Right lobe of liver (tissue), 6 donors: ENCODE results near the gene RDH5. TPM values are rescaled to one million over a fixed set of nuclear protein-coding genes. Genes with fewer than 3 reads are reported as not detected.

Source experiments
- ATAC-seq, 4 donors: fragments of 200-7000 bp; cut with Tn5 transposase; one replicate each; pipeline ENCODE4 v1.9.1; 2020; ENCODE audit warnings: mild to moderate bottlenecking in 4 of 4, moderate library complexity in 4 of 4
- DNase-seq, 3 donors: peaks; one replicate each; pipeline ENCODE4 v3.0.0-alpha.2; 2020
- H3K27ac ChIP-seq, 3 donors: fragments of 200-600 bp; one replicate each; pipeline ENCODE4 v1.8.0; 2022
- H3K27me3 ChIP-seq, 2 donors: fragments of 200-600 bp; one replicate each; pipeline ENCODE4 v1.8.0; 2022
- H3K36me3 ChIP-seq, 4 donors: fragments of 200-600 bp; sonication (generic) in 1 of 4; one replicate each; pipeline versions ENCODE4 v1.5.1 to v1.8.0; 2017 to 2022; ENCODE audit warnings: control low read depth in 1 of 4
- H3K4me1 ChIP-seq, 4 donors: fragments of 200-600 bp; sonication (generic) in 1 of 4; one replicate each; pipeline versions ENCODE4 v1.5.1 to v1.8.0; 2017 to 2022; ENCODE audit warnings: control low read depth in 1 of 4
- H3K4me3 ChIP-seq, 3 donors: fragments of 200-600 bp; one replicate each; pipeline ENCODE4 v1.8.0; 2022
- H3K9me3 ChIP-seq, 4 donors: fragments of 200-600 bp; sonication (generic) in 1 of 4; one replicate each; pipeline versions ENCODE4 v1.5.1 to v1.8.0; 2017 to 2022; ENCODE audit warnings: control low read depth in 1 of 4
- CTCF ChIP-seq, 4 donors: fragments of 200-600 bp in 3 of 4; fragments of 450-650 bp in 1 of 4; IDR thresholded peaks; one replicate each; pipeline versions ENCODE4 v1.5.1 to v1.8.0; 2016 to 2022; ENCODE audit warnings: antibody characterized with exemption in 4 of 4, mild to moderate bottlenecking in 2 of 4
- POLR2A ChIP-seq: fragments of 450-650 bp; IDR thresholded peaks from one replicate; pipeline ENCODE4 v1.6.1; 2017; ENCODE audit warnings: antibody characterized with exemption, mild to moderate bottlenecking
- WGBS: methylation state at CpG from one replicate; pipeline ENCODE4 v1.1.6; 2018; ENCODE audit warnings: low coverage, low lambda C conversion rate; ENCODE audit not compliant: insufficient coverage; ENCODE audit errors: missing lambda C conversion rate; 5-methylcytosine and 5-hydroxymethylcytosine counted together
- intact Hi-C, 2 donors: fragments of 100-400 bp; cut with DNase I; formaldehyde crosslinking; loops; one replicate each; pipeline versions ENCODE4 v1.11.2 to v1.14.1; 2022
- total RNA-seq, 6 experiments: library from RNA; depleted of rRNA in 2 of 6; stranded (reverse); fragments of >200 nt in 2 of 6; fragmentation: NEBNext Ultra II Directional in 3 of 6; extraction: Animal tissue kit (Norgen Biotek cat#: 25700) in 3 of 6; gene quantifications; one replicate each; pipeline versions ENCODE4 v1.1.0 to v1.2.4, GENCODE V29; 2016 to 2023
- donor health status: DM: no; HTN: yes; CAD: no.
- donor health status: DM: no; HTN: no; CAD: no.
- donor health status: DM: no; HTN: no; CAD: no.
- donor health status: DM: no; HTN: yes; CAD: no.
- donor health status: DM: no; HTN: yes; CAD: no.

The RDH5 gene
- total RNA-seq, 6 experiments from 2014 or later, result 26.3 to 52.5 (median 43.0) TPM

- ATAC-seq (no peak), DNase-seq (peak in 1 of 3 donors; percentile 27)
- Histone ChIP-seq H3K27ac (no peak overlapping the region), H3K36me3 (no peaks in the 10 kb centered on the region), H3K4me1 (peaks cover 0 to 25% (median 0%) of the 10 kb centered on the region in 4 donors), H3K27me3 (no peaks in the 10 kb centered on the region), H3K4me3 (no peak overlapping the region), H3K9me3 (no peaks in the 10 kb centered on the region)
- intact Hi-C loops, result no loop called here
- TF ChIP-seq CTCF (IDR thresholded peaks at IDR 0.05) (no peak), POLR2A (no peak)
- 72% methylated on average over 7 of the region's 9 CpGs for WGBS
These were observed 15.1 kb upstream of the RDH5 start for GRCh38 chr12:55704824-55705718.

- WGBS, result 40% methylated on average over 5 of the region's 5 CpGs
- Histone ChIP-seq H3K36me3 (no peaks in the 10 kb centered on the region), H3K27ac (no peak overlapping the region), H3K27me3 (no peaks in the 10 kb centered on the region), H3K9me3 (no peaks in the 10 kb centered on the region), H3K4me3 (no peak overlapping the region), H3K4me1 (peaks cover 0 to 26% (median 0%) of the 10 kb centered on the region in 4 donors)
- ATAC-seq (peak in 2 of 4 donors; percentile 15 to 33), DNase-seq (no peak)
- TF ChIP-seq POLR2A (no peak), CTCF (IDR thresholded peaks at IDR 0.05) (peak in 3 of 4 donors; percentile 17 to 43 (median 31))
- intact Hi-C loops, result no loop called here
These were observed 14.3 kb upstream of the RDH5 start for GRCh38 chr12:55705782-55706402.

- ATAC-seq (no peak), DNase-seq (no peak)
- Histone ChIP-seq H3K4me3 (peak overlapping the region in 1 of 3 donors; percentile 56), H3K27me3 (no peaks in the 10 kb centered on the region), H3K9me3 (no peaks in the 10 kb centered on the region), H3K36me3 (no peaks in the 10 kb centered on the region), H3K27ac (no peak overlapping the region), H3K4me1 (peaks cover 0 to 32% (median 0%) of the 10 kb centered on the region in 4 donors)
- intact Hi-C loops, result no loop called here
- no CpG with 5 or more reads among the region's 2 CpGs for WGBS
- TF ChIP-seq POLR2A, result no peak
- TF ChIP-seq CTCF (IDR thresholded peaks at IDR 0.05), result no peak
These were observed 13.5 kb upstream of the RDH5 start for GRCh38 chr12:55706568-55707218.

GRCh38 chr12:55707219-55707671, 12.9 kb upstream of the RDH5 start:
- Histone ChIP-seq H3K4me3 (peak overlapping the region; percentile 50 to 56 (median 52)), H3K9me3 (no peaks in the 10 kb centered on the region), H3K27me3 (no peaks in the 10 kb centered on the region), H3K36me3 (no peaks in the 10 kb centered on the region), H3K4me1 (peaks cover 0 to 37% (median 0%) of the 10 kb centered on the region in 4 donors), H3K27ac (no peak overlapping the region)
- ATAC-seq (peak; percentile 7 to 36 (median 16)), DNase-seq (no peak)
- intact Hi-C loops, result no loop called here
- WGBS, result 13% methylated on average over 14 of the region's 22 CpGs
- TF ChIP-seq CTCF (IDR thresholded peaks at IDR 0.05), result no peak
- TF ChIP-seq POLR2A, result no peak
